ENCODE measurements around the gene MSANTD1.

MSANTD1 gene

DNA sequence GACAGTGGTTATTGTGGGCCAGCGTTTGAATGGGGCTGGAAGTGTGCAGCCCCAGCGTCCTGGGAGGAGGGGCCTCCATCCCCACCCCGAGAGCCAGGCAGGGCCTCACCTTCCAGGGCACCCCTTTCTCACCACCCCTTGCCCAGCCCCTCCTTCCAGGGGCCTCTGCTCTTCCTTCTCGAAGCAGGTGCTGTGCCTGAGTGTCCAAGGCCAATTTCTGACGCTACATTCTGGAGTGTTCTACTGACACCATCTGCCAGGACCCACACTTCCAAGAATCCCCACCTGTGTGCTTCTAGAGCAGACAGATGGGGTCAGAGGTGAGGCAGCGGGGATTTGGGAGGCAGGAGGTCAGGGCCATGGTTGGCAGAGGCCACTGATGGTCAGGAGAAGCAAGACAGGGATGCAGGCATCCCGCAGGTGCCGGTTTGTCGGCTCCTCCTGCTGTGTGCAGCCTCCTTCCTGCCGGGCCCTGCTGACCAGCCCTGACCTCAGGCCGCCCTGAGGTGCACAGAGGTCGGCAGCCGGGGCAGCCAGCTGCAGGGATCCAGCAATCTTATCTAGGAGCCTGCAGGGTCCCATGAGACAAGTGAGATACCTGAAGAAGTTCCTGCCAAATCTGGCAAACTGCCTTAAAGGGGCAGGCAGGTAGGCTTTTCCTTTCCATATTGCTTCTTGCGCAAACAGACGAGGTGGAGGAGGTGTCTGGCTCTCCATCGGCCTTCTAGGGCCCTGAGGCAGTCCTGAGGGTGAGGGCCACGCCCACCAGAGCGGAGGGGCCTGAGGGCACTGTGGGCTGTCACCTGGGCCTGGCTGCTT is 18.8 kb downstream of the MSANTD1 start:
- no peak for DNase-seq

DNA sequence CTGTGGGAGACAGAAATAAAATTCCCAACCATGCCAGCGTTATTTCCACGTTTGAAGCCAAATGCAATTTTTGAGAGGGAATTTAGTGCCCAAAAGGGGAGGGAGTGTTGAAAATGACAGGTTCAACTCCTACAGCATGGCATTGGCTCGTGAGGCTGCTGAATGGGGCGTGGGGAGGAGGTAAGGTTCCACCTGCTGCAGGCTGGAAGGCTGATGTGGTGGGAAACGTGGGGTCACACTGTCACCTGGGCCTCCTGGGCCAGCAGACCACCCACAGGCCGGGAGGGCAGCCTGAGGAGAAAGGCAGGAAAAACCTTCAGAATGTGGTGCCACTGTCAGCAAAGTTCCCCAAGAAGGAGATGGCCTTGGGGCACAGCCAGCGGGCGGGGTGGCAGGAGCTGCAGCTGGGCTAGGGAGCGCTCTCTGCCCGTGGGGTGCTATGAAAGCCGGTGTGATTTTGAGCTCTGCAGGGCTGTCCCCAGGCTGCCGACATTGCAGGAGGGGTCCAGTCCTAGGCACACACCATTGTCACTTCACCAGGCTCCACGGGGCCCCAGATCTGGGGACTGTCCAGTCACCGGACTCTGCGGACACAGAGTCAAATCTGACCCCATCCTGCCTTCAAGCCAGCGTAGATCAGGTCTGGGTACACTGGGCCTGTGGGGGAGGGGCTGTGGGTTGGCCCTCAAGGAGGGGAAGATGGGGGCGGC is 19.6 kb downstream of the MSANTD1 start:
- no peak for DNase-seq

DNA sequence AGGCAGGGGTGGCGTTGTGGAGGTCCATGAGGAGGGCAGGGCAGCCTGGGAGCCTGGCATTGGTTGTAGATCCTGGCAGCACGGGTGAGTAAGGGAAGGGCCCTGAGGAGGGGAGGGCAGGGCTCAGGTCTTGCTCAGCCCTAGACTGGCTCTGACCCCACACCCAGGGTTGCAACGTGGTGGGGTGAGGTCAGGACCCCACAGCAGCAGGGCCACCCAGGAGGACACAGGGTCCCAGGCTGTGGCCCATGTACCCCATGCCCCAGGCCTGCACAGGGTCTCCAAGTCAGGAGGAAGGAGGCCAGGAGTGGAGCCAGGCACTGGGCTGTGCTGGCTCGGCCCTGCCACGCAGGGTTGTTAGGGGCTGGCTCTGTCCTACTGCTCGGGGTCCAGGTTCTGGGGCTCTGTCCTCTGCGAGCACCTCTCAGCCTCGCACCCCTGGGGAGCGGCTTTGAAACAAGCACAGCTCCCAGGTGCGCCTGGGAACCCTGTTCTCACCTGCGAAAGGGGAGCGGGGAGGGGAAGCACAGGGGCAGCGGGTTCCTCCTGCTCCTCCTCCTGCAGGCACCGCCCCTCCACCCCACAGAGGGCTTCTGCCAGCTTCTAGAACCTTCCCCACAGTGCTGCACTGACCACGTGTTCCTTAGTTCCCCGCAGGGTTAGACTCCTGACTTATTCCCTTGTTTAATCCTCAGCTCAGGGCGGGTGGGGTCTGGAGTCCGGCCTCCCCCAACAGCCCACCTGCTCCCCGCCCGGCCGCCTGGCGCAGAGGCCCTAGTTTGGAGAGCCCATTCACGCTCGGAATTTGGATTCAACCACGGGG is 20.4 kb downstream of the MSANTD1 start:
- no peak for DNase-seq

DNA sequence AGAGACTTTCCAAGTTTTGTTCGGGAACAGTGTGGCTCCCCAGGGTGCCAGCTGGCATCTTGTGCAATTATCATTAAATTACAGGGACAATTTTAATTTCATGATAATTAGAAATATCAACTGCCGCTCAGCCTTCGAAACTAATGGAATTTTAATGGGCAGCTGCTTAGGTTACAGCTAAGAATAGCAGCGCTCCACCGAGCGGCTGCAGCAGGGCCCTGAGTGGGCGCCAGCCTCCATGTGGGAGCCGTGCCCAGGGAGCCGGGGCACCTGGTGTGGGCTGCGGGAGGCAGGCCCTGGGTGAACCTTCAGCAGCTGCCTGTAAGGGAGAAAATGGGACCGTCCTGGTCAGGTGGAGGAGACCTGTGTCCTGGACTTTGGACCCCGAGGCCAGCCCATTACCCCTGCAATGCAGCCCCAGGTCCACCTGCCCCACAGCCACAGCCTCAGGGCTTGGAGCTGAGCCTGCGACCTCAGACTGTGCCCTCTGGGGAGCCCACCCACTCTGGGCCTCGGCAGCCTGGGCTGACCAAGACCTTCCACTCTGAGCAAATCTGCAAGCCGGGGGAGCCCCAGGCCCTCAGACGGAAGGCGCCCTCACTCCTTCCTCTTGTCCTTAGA is 21.1 kb downstream of the MSANTD1 start:
- DNase-seq, result no peak

DNA sequence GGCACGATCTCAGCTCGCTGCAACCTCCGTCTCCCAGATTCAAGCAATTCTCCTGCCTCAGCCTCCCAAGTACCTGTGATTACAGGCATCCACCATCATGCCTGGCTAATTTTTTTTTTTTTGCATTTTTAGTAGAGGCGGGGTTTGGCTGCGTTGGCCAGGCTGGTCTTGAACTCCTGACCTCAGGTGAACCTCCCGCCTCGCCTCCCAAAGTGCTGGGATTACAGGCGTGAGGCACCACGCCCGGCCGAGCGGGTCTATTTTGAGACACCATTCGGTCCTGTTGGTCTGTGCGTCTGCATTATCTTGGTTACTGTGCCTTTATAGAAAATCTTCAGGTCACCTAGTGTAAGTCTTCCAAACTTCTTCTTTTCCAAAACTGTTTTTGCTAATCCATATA is 22.2 kb downstream of the MSANTD1 start:
- no peak for DNase-seq

DNA sequence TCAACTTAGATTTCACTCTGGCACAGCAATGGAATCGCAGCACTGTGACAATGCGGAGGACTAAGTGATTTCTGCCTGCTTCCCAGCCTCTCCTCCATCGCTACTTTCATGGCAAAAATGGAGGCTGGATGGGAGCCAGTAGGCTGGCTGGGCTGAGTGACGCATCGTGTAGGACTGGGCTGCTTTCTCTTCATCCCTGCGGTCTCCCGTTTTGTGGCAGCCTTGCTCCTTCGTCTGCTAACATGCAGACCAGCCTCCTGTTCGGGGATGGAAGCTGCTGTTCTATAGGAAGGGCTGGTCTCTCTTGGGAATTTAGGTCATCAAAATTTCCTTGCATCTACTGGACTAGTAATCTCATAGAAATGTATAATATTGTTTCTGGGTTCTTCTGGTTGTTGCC is 28.0 kb downstream of the MSANTD1 start:
- DNase-seq, result no peak

DNA sequence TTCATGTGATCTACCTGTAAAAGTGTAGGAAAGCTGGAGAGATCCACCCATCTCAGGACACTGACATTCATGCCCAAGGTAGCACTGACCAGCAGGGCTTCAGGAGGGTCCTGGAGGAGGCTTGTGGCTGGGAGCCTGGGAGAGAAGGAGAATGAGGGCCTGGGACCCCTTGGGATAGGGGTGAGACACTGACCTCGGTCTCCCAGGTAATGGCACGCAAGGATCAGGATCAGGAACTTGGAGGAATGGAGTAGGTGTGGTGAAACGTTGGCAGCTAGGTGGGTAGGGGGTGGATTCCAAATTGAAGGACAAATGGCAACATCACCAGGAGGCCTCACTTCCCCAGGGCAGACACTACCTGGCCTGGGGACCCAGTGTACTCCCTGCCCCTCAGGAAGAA is 31.5 kb downstream of the MSANTD1 start:
- DNase-seq, result no peak

DNA sequence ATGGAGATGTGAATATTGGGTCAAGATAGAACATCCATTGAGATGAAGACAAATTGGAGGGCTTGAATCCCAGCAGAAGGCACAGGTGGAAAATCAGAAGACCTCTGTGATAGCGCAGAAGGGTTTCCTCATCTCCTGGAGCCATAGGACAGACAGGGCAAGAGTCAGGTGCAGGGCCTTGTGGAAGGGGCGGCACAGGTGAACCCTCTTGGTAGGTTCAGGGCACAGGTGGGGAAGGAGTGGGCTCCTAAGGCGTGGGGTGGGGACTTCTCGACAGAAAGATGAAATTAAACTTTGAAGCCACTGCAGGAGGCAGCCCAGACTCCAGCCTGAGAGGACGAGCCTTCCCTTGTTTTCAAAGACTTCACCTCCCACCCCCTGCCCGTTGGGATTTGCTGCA is 34.5 kb downstream of the MSANTD1 start:
- DNase-seq, result no peak

DNA sequence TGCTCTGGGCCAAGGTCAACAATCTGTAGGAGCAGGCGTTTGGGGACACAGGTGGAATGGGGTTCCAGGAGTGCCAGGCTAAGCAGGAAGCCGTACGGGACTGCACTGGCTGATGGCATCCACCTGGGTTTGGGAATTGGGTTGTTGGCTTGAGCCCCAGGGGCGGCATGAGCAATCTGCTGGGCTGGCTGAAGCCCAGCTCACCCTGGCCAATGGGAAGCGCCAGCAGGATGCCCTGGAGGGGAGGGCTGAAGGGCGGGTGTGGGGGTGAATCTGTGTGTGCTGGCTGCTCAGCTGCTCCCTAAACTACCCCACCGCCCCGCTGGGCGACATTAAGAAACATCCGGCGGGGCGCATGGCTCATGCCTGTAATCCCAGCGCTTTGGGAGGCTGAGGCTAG is 35.0 kb downstream of the MSANTD1 start:
- DNase-seq, result no peak

DNA sequence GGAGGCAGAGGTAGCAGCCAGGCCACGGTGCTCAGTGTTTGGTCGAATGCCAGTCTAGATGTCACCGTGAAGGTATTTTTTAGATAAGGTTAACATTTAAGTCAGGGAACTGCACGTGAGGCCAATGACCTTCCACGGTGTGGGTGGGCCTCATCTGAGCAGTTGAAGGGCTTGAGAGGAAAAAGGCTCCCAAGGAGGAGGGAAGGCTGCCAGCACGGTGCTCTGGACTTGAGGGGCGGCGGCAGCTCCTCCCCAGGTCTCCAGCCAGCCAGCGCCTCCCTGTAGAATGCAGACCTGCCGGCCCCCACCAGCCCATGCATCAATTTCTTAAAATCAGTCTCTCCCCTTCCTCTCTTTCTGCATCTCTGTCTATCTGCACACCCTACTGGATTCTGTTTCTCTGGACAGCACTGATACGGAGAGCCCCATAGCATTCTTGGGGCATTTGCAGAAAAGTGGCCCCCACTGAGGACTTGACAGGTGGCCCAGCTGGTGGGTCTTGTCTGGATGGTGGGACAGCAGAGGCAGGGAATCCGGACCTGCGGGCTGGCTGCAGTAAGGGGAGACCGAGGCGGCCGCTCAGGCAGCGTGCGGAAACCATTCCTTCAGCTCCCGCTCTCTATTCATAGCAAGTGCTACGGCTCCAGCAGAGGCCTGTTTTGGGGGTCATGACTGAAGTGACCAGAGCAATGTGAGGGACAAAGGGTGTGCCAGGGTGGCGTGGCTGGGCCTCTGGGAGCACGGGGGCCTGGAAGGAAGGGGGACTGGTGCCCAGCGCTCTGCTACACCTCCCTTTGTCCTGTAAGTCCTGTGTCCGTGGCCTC is 36.0 kb downstream of the MSANTD1 start:
- no peak for DNase-seq

DNA sequence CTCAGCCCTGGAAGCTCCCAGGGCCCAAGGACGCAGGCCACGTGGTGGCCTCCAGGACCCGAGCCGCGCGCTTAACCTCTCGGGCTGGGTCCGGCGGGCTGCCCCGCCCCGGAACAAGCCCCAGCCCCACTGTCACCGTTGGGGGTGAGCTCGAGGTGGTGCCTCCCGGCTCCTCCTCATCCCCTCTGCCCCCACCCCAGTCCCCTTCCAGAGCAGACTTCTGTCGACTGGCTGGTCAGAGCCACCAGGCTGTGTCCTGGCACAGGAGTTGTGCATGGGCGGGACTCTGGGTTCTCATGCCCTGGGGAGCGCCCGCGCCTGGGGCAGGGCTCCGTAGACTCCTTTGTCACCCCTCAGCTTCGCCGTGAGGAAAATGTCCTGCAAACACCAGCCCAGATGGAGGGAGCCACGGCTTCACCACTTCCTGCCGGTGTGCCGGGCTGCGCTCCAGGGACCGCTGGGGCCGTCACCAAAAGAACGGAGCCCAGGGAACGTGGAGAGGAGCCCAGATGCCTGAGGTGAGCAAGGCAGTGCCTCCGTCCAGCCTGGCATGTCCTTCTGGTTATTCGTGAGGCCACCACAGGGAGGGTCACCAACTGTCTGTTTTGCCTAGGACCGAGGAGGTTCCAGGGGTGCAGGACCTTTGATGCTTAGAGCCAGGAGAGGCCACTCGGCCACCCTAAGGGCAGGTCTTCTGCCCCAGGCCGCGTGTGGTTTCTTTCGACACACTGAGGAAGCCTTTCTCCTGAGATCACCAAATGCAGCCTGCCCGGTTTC is 36.8 kb downstream of the MSANTD1 start:
- no peak for DNase-seq

DNA sequence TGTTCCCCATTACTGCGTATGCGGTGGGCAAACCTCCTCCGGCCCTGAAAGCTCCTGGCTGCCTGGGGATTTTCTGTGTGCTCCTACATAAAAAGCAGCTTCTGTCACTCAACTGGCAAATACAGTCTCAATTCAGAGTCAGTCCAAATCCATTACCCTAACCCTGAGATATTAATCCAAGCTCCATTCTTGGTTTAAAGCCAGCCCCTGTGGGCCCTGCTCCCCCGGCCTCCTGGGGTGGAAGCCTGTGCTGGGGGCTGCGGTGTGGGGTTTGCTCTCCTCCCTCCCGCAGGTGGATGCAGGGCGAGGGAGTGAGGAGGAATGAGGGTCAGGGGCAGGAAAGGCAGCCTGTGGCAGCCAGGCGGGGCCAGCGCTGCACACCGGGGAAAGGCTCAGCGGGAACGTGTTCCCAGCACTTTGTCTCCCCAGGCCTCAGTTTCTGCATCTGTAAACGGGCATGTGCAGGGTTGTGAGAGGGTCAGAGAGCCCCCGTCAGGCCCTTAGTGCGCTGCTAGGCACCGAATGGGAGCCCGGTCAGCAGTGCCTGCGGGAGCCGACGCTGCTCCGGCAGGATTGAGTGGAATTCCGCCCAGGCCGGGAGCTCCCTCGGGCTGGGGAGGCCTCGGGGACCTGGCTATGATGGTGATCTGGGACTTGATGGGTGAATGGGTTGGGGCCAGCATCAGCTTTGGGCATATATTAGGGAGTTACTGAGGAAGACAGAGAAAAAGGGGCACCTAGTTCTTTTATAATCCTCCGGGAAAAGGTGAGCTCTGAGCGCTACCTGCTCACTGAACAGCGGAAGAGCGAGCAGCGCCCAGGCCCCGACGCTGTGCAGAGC is 37.6 kb downstream of the MSANTD1 start:
- no peak for DNase-seq

DNA sequence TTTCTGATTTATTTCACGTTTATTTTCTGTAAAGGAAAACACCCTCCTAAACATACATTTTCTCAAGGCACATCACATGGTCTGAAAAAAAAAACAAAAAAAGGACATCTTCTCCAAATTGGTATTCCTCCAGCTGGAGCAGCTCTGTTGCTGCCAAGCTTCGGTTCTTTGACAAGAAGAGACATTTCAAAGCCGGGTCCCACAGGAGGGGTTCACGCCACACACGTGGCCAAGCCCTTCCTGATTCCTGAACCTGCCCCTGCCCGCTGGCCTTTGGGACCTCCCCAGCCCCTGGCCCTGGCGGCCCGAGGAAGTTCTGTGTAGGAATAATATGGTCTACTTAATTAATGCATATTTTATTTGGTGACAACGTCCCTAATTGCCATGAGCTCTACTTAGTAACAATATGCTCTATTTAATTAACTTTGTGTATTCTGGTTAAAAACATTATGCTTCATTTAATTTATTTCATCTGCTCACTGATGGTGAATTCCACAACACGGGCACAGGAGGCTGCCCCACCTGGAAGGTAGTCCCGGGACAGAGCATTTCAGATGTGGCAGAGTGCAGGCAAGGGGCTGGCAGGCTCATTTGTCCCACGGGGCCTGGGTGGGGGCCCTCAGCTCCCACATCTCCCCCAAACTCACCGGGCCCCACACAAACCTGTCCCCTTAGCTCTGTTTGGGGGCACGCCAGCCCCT is 38.5 kb downstream of the MSANTD1 start:
- no peak for DNase-seq

DNA sequence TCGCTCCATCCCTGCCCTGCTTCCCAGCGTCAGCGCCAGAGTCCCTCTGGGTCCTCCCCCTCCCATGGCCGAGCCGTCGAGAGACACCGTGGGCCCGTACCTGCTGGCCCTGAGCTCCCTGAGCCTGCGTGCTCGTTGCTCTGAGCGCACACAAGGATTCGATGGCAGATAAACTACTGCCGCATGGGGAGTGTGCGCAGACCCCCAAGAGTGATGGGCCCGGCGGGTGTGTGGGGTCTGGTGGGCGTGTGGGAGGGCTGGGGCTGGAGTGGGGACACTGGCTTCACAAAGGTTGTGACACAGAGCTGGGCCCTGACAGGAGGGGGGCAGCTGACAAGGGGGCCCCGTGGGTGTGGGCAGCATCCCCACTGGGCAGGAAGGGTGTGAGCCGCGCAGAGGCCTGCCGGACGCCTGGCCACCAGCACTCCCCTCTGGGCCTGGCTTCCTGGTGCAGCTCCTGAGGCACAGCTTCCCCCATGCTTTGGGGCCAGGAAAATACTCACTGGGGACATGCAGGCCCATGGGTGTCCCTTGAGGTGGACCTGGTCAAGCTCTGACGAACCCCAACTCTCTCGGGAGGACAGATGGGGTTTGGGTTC is 39.1 kb downstream of the MSANTD1 start:
- no peak for DNase-seq

DNA sequence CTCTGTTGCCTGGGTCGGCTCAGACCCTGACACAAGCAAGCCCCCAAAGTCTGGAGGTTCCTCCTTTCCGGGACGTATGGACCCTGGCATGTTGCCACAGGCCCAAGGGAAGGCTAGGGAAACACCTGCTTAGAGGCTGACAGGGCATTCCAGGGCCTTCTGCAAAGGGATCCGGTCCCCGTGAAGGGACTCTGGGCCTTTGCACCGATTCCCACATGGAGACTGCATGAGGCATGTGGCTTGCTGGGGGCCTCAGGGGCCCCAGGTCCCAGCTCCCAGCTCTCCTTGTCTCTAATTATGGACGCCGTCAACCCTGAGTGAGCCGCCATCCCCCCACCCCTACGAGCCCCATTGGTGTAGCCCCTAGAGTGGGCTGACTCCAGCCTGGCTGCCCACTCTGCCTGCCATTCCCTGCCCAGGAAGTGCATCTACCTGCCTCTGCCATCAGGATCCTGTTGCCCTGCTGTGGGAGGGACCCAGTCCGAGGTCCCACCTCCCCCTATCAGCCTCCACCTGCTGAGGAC is 39.7 kb downstream of the MSANTD1 start:
- no peak for DNase-seq

DNA sequence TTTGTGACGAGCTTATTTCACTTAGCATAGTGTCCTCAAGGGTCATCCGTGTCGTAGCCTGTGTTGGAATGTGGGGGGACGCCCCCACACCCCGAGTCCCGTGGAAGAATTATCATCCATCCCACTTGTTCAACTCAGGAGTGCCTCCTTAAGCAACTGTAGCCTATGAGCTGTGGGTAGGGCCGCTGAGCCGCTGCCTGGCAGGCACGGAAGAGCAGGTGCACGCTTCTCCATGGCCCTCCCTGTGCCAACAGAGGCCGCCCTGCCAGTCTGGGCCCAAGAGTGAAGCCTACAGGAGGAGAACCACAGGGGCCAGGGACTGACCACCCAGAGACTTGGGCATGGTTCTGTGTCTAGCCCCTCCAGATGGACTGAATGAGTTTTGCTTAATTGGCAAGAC is 41.5 kb downstream of the MSANTD1 start:
- no peak for DNase-seq

DNA sequence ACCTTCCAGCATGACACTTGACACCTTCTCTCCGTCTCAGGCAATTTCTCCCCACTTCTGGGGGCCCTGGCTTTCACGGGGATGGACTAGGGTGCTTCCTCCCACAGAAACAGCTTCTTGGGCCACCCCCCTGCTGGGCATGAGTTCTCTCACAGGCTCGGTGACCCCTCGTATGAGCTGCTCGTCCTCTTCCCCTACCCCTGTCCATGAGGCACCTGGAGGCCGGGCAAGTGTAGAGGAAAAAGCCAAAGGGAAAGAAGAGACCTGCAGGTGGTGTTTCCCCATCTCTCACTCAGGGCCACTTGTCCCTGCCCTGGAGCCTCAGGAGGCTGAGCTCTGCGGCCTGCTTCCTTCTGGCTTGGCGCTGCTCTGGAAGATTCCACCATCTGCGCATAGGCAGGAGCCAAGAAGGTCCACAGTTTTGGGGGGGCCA is 41.9 kb downstream of the MSANTD1 start:
- no peak for DNase-seq

DNA sequence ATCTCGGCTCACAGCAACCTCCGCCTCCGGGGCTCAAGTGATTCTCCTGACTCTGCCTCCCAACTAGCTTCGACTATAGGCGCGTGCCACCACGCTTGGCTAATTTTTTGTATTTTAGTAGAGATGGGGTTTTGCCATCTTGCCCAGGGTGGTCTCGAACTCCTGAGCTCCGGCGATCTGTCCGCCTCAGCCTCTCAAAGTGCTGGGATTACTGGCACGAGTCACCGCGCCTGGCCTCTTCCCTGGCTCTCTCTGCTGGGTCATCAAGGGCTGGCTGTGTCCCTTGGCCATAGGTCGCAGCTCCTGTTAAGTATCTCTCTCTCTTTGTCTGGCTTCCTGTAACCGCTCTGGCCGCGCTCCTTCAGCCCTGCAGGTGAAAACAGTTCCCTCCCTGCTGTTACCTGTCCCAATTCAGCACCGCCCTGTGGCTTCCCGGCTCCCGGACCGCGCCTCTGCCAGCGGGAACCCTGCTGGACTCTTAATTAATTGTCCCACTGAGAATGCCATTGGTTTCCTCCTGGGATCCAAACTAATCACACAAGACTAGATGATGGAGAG is 42.5 kb downstream of the MSANTD1 start:
- no peak for DNase-seq

Data from NCI-H2107 (cell line).